Central memory CD4-positive, alpha-beta T cell (primary cell): ENCODE measurements around the gene RANBP9.

Experiments
- DNase-seq: peaks from one replicate; pipeline ENCODE4 v3.0.0; 2022

Gene RANBP9

GRCh38 chr6:13677878-13678254, 33.8 kb downstream of the RANBP9 start:
- no peak for DNase-seq

GRCh38 chr6:13676551-13677156, 35.0 kb downstream of the RANBP9 start:
- no peak for DNase-seq

GRCh38 chr6:13674533-13675190, 37.0 kb downstream of the RANBP9 start:
- no peak for DNase-seq

GRCh38 chr6:13673825-13674444, 37.7 kb downstream of the RANBP9 start:
- no peak for DNase-seq

GRCh38 chr6:13673368-13673767, 38.3 kb downstream of the RANBP9 start:
- DNase-seq: no peak

- DNase-seq: no peak
Measured at GRCh38 chr6:13672904-13673303, 38.7 kb downstream of the RANBP9 start.

- no peak for DNase-seq
Measured at GRCh38 chr6:13671548-13672127, 40.0 kb downstream of the RANBP9 start.

GRCh38 chr6:13669476-13669875, 42.2 kb downstream of the RANBP9 start:
- no peak for DNase-seq

GRCh38 chr6:13668291-13668928, 43.2 kb downstream of the RANBP9 start:
- DNase-seq: no peak

- no peak for DNase-seq
Measured at GRCh38 chr6:13667655-13668054, 44.0 kb downstream of the RANBP9 start.

GRCh38 chr6:13666194-13667105, 45.2 kb downstream of the RANBP9 start:
- DNase-seq: no peak

GRCh38 chr6:13664703-13665352, 46.8 kb downstream of the RANBP9 start:
- DNase-seq: no peak

- no peak for DNase-seq
Measured at GRCh38 chr6:13663986-13664385, 47.6 kb downstream of the RANBP9 start.

- no peak for DNase-seq
Measured at GRCh38 chr6:13662651-13663334, 48.8 kb downstream of the RANBP9 start.

GRCh38 chr6:13661647-13662046, 50.0 kb downstream of the RANBP9 start:
- no peak for DNase-seq

- no peak for DNase-seq
Measured at GRCh38 chr6:13660893-13661292, 50.7 kb downstream of the RANBP9 start.

GRCh38 chr6:13660273-13660672, 51.4 kb downstream of the RANBP9 start:
- no peak for DNase-seq

- DNase-seq: no peak
Measured at GRCh38 chr6:13655700-13656099, 55.9 kb downstream of the RANBP9 start.

GRCh38 chr6:13654496-13654895, 57.1 kb downstream of the RANBP9 start:
- DNase-seq: no peak

GRCh38 chr6:13653296-13653695, 58.3 kb downstream of the RANBP9 start:
- no peak for DNase-seq

- no peak for DNase-seq
Measured at GRCh38 chr6:13649393-13649792, 62.2 kb downstream of the RANBP9 start.
